22Rv1 (cell line): ENCODE data around the gene RNF40.

Source experiments
- H3K27ac ChIP-seq: fragments of 450-650 bp; 2 replicates; pipeline ENCODE4 v1.5.1; 2017
- ZFX ChIP-seq: fragments of 450-650 bp; IDR thresholded peaks from 2 replicates; pipeline ENCODE4 v1.6.1; 2017; ENCODE audit warnings: antibody characterized with exemption, borderline replicate concordance
- TF ChIP-seq, protein P1 (sequence below): fragments of 450-650 bp; IDR thresholded peaks from 2 replicates; pipeline ENCODE4 v1.5.1; 2017; ENCODE audit warnings: mild to moderate bottlenecking

The RNF40 gene

GRCh38 chr16:30743716-30744115, 18.4 kb upstream of the RNF40 start:
- no peak overlapping the region for H3K27ac ChIP-seq
- TF ChIP-seq, protein P1, sequence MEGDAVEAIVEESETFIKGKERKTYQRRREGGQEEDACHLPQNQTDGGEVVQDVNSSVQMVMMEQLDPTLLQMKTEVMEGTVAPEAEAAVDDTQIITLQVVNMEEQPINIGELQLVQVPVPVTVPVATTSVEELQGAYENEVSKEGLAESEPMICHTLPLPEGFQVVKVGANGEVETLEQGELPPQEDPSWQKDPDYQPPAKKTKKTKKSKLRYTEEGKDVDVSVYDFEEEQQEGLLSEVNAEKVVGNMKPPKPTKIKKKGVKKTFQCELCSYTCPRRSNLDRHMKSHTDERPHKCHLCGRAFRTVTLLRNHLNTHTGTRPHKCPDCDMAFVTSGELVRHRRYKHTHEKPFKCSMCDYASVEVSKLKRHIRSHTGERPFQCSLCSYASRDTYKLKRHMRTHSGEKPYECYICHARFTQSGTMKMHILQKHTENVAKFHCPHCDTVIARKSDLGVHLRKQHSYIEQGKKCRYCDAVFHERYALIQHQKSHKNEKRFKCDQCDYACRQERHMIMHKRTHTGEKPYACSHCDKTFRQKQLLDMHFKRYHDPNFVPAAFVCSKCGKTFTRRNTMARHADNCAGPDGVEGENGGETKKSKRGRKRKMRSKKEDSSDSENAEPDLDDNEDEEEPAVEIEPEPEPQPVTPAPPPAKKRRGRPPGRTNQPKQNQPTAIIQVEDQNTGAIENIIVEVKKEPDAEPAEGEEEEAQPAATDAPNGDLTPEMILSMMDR: no peak
- TF ChIP-seq ZFX: no peak

- TF ChIP-seq, protein P1: no peak
- no peak for TF ChIP-seq ZFX
- H3K27ac ChIP-seq: no peak overlapping the region
Observed at GRCh38 chr16:30744183-30744582, 17.9 kb upstream of the RNF40 start.

- TF ChIP-seq ZFX: no peak
- TF ChIP-seq, protein P1: no peak
- peak overlapping the region; percentile 22; the same call in 1 of the 2 replicates for H3K27ac ChIP-seq
Observed at GRCh38 chr16:30745082-30745481, 17.0 kb upstream of the RNF40 start.

DNA sequence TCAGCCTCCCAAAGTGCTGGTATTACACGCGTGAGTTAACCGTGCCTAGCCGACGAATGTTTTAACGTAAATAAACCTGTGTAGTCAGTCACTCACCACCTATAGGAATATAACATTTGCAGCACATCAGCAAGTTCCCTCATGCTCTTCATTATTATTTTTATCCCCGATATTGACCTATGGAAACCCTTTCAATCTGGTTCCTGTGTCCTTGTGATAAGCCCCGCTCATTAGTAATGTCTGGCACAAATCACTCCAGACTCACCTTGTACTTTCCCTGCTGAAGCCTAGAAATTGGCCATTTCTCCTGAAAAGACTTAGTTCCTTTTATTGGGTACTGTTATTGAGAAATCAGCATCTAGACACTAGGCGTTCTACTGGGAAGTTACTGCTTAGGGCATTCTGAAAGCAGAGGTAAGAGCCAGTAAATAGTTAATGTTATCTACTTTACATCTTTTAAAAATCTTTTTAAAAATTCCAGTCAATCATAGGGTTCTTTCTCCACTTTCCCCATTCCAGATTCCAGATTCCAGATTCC, 15.4 kb upstream of the RNF40 start:
- H3K27ac ChIP-seq: peak overlapping the region; percentile 85

GRCh38 chr16:30747331-30747730, 14.8 kb upstream of the RNF40 start:
- H3K27ac ChIP-seq: peak overlapping the region; percentile 85
- no peak for TF ChIP-seq ZFX
- TF ChIP-seq, protein P1: no peak

More for the DNA sequence above, 15.4 kb upstream of the RNF40 start:
- TF ChIP-seq ZFX: no peak
- TF ChIP-seq, protein P1: no peak

GRCh38 chr16:30747799-30748633, 14.1 kb upstream of the RNF40 start, which contains the start of gene PHKG2:
Gene PHKG2, plus strand, starts transcription at chr16:30748425. Its CDS starts 396 bp downstream, at chr16:30748821.
- no peak for TF ChIP-seq ZFX
- TF ChIP-seq, protein P1: no peak
- H3K27ac ChIP-seq: peak within 1 kb of the TSS; percentile 85
